SK-N-SH (cell line): ENCODE measurements around the gene MCF2L.

Source experiments
- CHD2 ChIP-seq: fragments of 150-350 bp; IDR thresholded peaks from 2 replicates; pipeline ENCODE4 v1.6.1; 2018; ENCODE audit warnings: low read length; ENCODE audit not compliant: partially characterized antibody
- CTCF ChIP-seq: fragments of 200-600 bp; sonication (generic); IDR thresholded peaks from 2 replicates; pipeline ENCODE4 v1.6.1; 2017; ENCODE audit warnings: antibody characterized with exemption, mild to moderate bottlenecking, moderate library complexity
- EZH2phosphoT487 ChIP-seq: fragments of 200-600 bp; sonication (generic); IDR thresholded peaks from 2 replicates; pipeline ENCODE4 v1.6.1; 2017; ENCODE audit warnings: low read depth, mixed run types, mild to moderate bottlenecking, antibody characterized with exemption, moderate library complexity, borderline replicate concordance
- GABPA ChIP-seq: IDR thresholded peaks from 2 replicates; pipeline ENCODE4 v1.4.0; 2012; ENCODE audit warnings: low read depth, mild to moderate bottlenecking
- JUND ChIP-seq: IDR thresholded peaks from 2 replicates; pipeline ENCODE4 v1.4.0; 2012
- MEF2A ChIP-seq: IDR thresholded peaks from 2 replicates; pipeline ENCODE4 v1.4.0; 2012; ENCODE audit warnings: low read depth, borderline replicate concordance
- MXI1 ChIP-seq: IDR thresholded peaks from 2 replicates; pipeline ENCODE4 v1.6.1; 2012; ENCODE audit warnings: mild to moderate bottlenecking, low read depth, low read length, improper control_type of control experiment
- NFIC ChIP-seq: IDR thresholded peaks from 2 replicates; pipeline ENCODE4 v1.4.0; 2012; ENCODE audit warnings: borderline replicate concordance
- NRF1 ChIP-seq: IDR thresholded peaks from 2 replicates; pipeline ENCODE4 v1.6.1; 2012; ENCODE audit warnings: low read depth, mild to moderate bottlenecking, low read length
- POLR2AphosphoS5 ChIP-seq: IDR thresholded peaks from 2 replicates; pipeline ENCODE4 v1.6.1; 2012; ENCODE audit warnings: low read depth, low read length
- YY1 ChIP-seq: IDR thresholded peaks from 2 replicates; pipeline ENCODE4 v1.4.0; 2012; ENCODE audit warnings: low read depth, mild to moderate bottlenecking
- TF ChIP-seq, protein P1 (sequence below): IDR thresholded peaks from 2 replicates; pipeline ENCODE4 v1.4.0; 2012; ENCODE audit warnings: low read depth
- TF ChIP-seq, protein P2 (sequence below): fragments of 150-350 bp; IDR thresholded peaks from 2 replicates; pipeline ENCODE4 v1.6.1; 2016; ENCODE audit warnings: mild to moderate bottlenecking, low read depth, low read length
- TF ChIP-seq, protein P3 (sequence below): IDR thresholded peaks from 2 replicates; pipeline ENCODE4 v1.4.0; 2012; ENCODE audit warnings: low read depth, borderline replicate concordance

DNA sequence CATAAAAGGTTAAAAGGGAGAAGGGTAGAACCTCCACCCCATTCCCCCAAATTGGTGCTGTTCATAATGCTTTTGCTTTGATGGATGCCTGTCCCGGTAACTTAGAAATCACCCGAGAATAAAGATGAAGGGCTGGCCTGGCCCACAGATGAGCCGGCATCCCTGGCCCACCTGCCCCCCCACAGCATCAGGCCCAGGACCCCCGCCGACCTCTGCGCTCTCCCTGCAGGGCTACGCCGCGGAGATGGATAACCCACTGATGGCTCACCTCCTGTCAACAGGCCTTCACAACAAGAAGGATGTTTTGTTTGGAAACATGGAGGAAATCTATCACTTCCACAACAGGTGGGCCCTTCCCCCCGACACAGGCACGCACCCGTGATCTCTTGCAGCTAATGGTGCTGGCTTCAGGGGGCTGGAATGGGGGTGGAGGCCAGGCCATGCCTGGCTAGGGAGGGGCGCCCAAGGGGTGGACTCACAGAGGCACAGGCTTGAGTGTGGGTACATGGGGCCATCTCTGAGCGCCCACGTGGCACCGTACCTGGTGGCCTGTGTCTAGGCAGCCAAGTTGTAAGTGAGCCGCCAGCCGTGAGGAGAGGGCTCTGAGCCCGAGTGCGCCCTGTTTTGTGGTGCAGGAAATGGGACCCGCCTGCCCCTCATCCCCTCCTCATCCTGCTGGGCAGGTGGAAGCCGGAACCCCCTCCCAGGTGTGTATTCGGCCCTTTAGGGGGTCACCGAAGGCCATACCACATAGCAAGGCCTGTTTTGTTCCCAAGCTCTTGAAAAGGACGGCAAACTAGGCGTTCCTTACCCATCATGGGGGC lies 113.4 kb downstream of the MCF2L start:
- TF ChIP-seq NFIC: no peak
- TF ChIP-seq CTCF: no peak
- no peak for TF ChIP-seq JUND
- TF ChIP-seq YY1: no peak
- TF ChIP-seq, protein P1, sequence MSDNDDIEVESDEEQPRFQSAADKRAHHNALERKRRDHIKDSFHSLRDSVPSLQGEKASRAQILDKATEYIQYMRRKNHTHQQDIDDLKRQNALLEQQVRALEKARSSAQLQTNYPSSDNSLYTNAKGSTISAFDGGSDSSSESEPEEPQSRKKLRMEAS: no peak
- TF ChIP-seq MXI1: no peak
- TF ChIP-seq EZH2phosphoT487: no peak
- no peak for TF ChIP-seq NRF1
- TF ChIP-seq, protein P2, sequence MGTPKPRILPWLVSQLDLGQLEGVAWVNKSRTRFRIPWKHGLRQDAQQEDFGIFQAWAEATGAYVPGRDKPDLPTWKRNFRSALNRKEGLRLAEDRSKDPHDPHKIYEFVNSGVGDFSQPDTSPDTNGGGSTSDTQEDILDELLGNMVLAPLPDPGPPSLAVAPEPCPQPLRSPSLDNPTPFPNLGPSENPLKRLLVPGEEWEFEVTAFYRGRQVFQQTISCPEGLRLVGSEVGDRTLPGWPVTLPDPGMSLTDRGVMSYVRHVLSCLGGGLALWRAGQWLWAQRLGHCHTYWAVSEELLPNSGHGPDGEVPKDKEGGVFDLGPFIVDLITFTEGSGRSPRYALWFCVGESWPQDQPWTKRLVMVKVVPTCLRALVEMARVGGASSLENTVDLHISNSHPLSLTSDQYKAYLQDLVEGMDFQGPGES: no peak
- no peak for TF ChIP-seq MEF2A
- no peak for TF ChIP-seq CHD2
- no peak for TF ChIP-seq POLR2AphosphoS5
- TF ChIP-seq, protein P3, sequence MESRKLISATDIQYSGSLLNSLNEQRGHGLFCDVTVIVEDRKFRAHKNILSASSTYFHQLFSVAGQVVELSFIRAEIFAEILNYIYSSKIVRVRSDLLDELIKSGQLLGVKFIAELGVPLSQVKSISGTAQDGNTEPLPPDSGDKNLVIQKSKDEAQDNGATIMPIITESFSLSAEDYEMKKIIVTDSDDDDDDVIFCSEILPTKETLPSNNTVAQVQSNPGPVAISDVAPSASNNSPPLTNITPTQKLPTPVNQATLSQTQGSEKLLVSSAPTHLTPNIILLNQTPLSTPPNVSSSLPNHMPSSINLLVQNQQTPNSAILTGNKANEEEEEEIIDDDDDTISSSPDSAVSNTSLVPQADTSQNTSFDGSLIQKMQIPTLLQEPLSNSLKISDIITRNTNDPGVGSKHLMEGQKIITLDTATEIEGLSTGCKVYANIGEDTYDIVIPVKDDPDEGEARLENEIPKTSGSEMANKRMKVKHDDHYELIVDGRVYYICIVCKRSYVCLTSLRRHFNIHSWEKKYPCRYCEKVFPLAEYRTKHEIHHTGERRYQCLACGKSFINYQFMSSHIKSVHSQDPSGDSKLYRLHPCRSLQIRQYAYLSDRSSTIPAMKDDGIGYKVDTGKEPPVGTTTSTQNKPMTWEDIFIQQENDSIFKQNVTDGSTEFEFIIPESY: no peak
- no peak for TF ChIP-seq GABPA
